Measurements from ENCODE around the gene OR6S1.

DNA sequence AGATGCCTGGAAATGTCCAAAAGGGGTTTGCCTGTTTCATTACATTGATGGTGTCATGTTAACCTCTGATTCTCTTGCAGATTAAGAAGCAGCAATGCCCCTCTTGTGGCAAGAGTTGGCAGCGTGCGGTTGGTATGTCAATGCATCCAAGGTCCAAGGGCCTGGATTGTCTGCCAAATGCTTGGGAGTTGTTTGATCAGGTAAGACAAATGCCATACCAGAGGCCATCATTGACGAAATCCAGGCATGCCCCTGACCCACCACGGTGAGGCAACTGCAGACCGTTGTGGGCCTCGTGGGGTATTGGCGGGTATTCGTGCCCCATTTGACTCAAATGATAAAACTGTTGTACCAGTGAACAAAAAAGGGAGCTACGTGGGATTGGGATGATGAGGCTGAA, 38.9 kb downstream of the OR6S1 start:
- TF ChIP-seq JUNB (IDR thresholded peaks at IDR 0.05): no peak
- TF ChIP-seq, protein P1, sequence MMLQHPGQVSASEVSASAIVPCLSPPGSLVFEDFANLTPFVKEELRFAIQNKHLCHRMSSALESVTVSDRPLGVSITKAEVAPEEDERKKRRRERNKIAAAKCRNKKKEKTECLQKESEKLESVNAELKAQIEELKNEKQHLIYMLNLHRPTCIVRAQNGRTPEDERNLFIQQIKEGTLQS (IDR thresholded peaks at IDR 0.05; ENCODE audit: borderline replicate concordance, extremely low read depth, low read depth, low read length): no peak
- no peak for TF ChIP-seq CREB1 (IDR thresholded peaks at IDR 0.05; ENCODE audit: low read depth)

Data from GM12878 (cell line).